B cell (primary cell): ENCODE measurements around the gene MED20. TPM values are rescaled to one million over a fixed set of nuclear protein-coding genes. Genes with fewer than 3 reads are reported as not detected.

Experiments used
- ATAC-seq: fragments of 200-7000 bp; cut with Tn5 transposase; one replicate; pipeline ENCODE4 v1.10.0; 2021; ENCODE audit warnings: low read depth, mild to moderate bottlenecking, moderate number of reproducible peaks, moderate library complexity
- CTCF ChIA-PET: fragments of 350-600 bp; sonication (Branson Sonifier 250); formaldehyde crosslinking; loops from one replicate; lab custom pipeline; 2021; ENCODE audit warnings: antibody characterized with exemption, inconsistent platforms; lab: Charles Lee
- POLR2A ChIA-PET: fragments of 350-600 bp; sonication (Branson Sonifier 250); formaldehyde crosslinking; loops from one replicate; lab custom pipeline; 2021; ENCODE audit warnings: antibody characterized with exemption; lab: Charles Lee
- DNase-seq: peaks from one replicate; pipeline ENCODE4 v3.0.0; 2013
- H2AFZ ChIP-seq: 2 replicates; pipeline ENCODE4 v1.6.1; 2012; ENCODE audit warnings: mild to moderate bottlenecking, low read depth, low read length; ENCODE audit not compliant: insufficient read depth, poor library complexity, severe bottlenecking
- H3K27ac ChIP-seq, 2 donors: 1 replicate in 1 of 2; 2 replicates in 1 of 2; pipeline ENCODE4 v1.5.1; 2012 to 2013; ENCODE audit warnings: low read length in 2 of 2, mild to moderate bottlenecking in 2 of 2, moderate library complexity in 1 of 2
- H3K27me3 ChIP-seq, 4 experiments: fragments of 200-600 bp in 1 of 4; sonication (generic) in 1 of 4; replicated peaks in 1 of 4; 1 replicate in 2 of 4; 2 replicates in 2 of 4; pipeline versions ENCODE4 v1.6.1 to v1.7.0; 2013 to 2016; ENCODE audit warnings: low read length in 3 of 4, mild to moderate bottlenecking in 2 of 4, mixed read lengths in 1 of 4, moderate library complexity in 1 of 4; ENCODE audit not compliant: insufficient read depth in 4 of 4, control insufficient read depth in 3 of 4; ENCODE audit errors: control extremely low read depth in 1 of 4
- H3K36me3 ChIP-seq, 2 experiments: replicated peaks in 1 of 2; 1 replicate in 1 of 2; 2 replicates in 1 of 2; pipeline versions ENCODE4 v1.6.1 to v1.7.1; 2013; ENCODE audit warnings: low read length in 1 of 2; ENCODE audit not compliant: insufficient read depth in 2 of 2, control insufficient read depth in 1 of 2; ENCODE audit errors: control extremely low read depth in 1 of 2, extremely low read depth in 1 of 2
- H3K4me1 ChIP-seq, 2 donors: fragments of 200-600 bp in 1 of 2; sonication (generic) in 1 of 2; 1 replicate in 1 of 2; 2 replicates in 1 of 2; pipeline versions ENCODE4 v1.5.1 to v1.6.1; 2013 to 2017; ENCODE audit warnings: low read length in 2 of 2; ENCODE audit not compliant: control insufficient read depth in 2 of 2, insufficient read depth in 2 of 2
- H3K4me2 ChIP-seq: replicated peaks from 2 replicates; pipeline ENCODE3; 2012; ENCODE audit warnings: mild to moderate bottlenecking, low read depth, low read length; ENCODE audit not compliant: poor library complexity, severe bottlenecking
- H3K4me3 ChIP-seq, 5 experiments: fragments of 200-600 bp in 1 of 5; sonication (generic) in 1 of 5; 1 replicate in 3 of 5; 2 replicates in 2 of 5; pipeline versions ENCODE4 v1.5.1 to v1.7.0; 2011 to 2016; ENCODE audit warnings: low read length in 4 of 5, mild to moderate bottlenecking in 4 of 5, low read depth in 2 of 5, control low read depth in 1 of 5, moderate library complexity in 1 of 5; ENCODE audit not compliant: insufficient read depth in 1 of 5; ENCODE audit errors: control extremely low read depth in 1 of 5, extremely low read depth in 1 of 5
- H3K79me2 ChIP-seq: fragments of 200-600 bp; sonication (generic); one replicate; pipeline ENCODE4 v1.6.0; 2016; ENCODE audit warnings: low read length; ENCODE audit not compliant: control insufficient read depth, insufficient read depth
- H3K9ac ChIP-seq: fragments of 200-600 bp; sonication (generic); 2 replicates; pipeline ENCODE4 v1.6.1; 2017; ENCODE audit warnings: mild to moderate bottlenecking, low read length, moderate library complexity
- H3K9me3 ChIP-seq, 3 donors: one replicate each; pipeline versions ENCODE4 v1.6.1 to v1.7.1; 2013; ENCODE audit warnings: low read length in 2 of 3; ENCODE audit not compliant: control insufficient read depth in 2 of 3, insufficient read depth in 1 of 3; ENCODE audit errors: control extremely low read depth in 1 of 3
- H4K20me1 ChIP-seq: 2 replicates; pipeline ENCODE4 v1.6.0; 2012; ENCODE audit warnings: mild to moderate bottlenecking, low read length; ENCODE audit not compliant: insufficient read depth, control insufficient read depth, poor library complexity, severe bottlenecking
- H3K27ac Mint-ChIP-seq: one replicate; pipeline ENCODE4 v1.8.0; 2021; ENCODE audit warnings: mixed read lengths
- H3K27me3 Mint-ChIP-seq: one replicate; pipeline ENCODE4 v1.8.0; 2021; ENCODE audit warnings: mixed read lengths
- H3K4me1 Mint-ChIP-seq: one replicate; pipeline ENCODE4 v1.8.0; 2021; ENCODE audit warnings: mixed read lengths
- H3K4me3 Mint-ChIP-seq: one replicate; pipeline ENCODE4 v1.8.0; 2021; ENCODE audit warnings: mixed read lengths
- H3K9me3 Mint-ChIP-seq: one replicate; pipeline ENCODE4 v1.8.0; 2022; ENCODE audit warnings: mixed read lengths; ENCODE audit not compliant: insufficient read depth
- CTCF ChIP-seq: fragments of 200-600 bp; IDR thresholded peaks from one replicate; pipeline ENCODE4 v1.8.0; 2022; ENCODE audit warnings: antibody characterized with exemption, mild to moderate bottlenecking
- EZH2 ChIP-seq: IDR thresholded peaks from 2 replicates; pipeline ENCODE4 v1.6.1; 2012; ENCODE audit warnings: borderline replicate concordance, low read depth, mild to moderate bottlenecking, moderate library complexity, low read length; ENCODE audit not compliant: insufficient read depth, poor library complexity, severe bottlenecking
- WGBS: methylation state at CpG from one replicate; pipeline ENCODE4 v1.1.5; 2013; ENCODE audit warnings: missing lambda C conversion rate; ENCODE audit not compliant: insufficient coverage; 5-methylcytosine and 5-hydroxymethylcytosine counted together
- intact Hi-C: fragments of 100-400 bp; cut with micrococcal nuclease; formaldehyde crosslinking; loops from one replicate; pipeline ENCODE4 v1.10.0; 2022
- polyA plus RNA-seq: library from polyadenylated mRNA; depleted of rRNA; stranded (reverse); fragments of >200 nt; gene quantifications from 2 replicates; pipeline ENCODE4 v1.2.3, GENCODE V29; 2012
- total RNA-seq, 2 donors: library from RNA; stranded (reverse); fragments of 120-200 nt in 1 of 2; gene quantifications; 1 replicate in 1 of 2; 2 replicates in 1 of 2; pipeline versions ENCODE4 v1.2.3 to v1.2.4, GENCODE V29; 2013 to 2022

MED20 gene
- total and polyA plus RNA-seq, 2 donors (not counting 1 experiment from before 2014, with no cell fraction given) = 4.6 to 18.2 TPM

- ChIA-PET POLR2A (interaction anchor here (0.6 to 0.7 kb wide), 2 partner anchors 17 to 92 kb away, joined by 4 to 9 read pairs; no protein-coding TSS in a partner anchor), CTCF (interaction anchor here (0.7 kb wide), 1 partner anchor 1087 kb away, joined by 3 read pairs; no protein-coding TSS in a partner anchor)
- H3K27ac Mint-ChIP-seq = peak overlapping the region; percentile 50
- Histone ChIP-seq H4K20me1 (peaks cover 93% of the 10 kb centered on the region), H3K27ac (no peak overlapping the region), H3K79me2 (peaks cover 82% of the 10 kb centered on the region), H3K4me3 (no peak overlapping the region), H3K4me2 (no peak overlapping the region), H3K4me1 (no peaks in the 10 kb centered on the region), H3K36me3 (peaks cover 3 to 17% of the 10 kb centered on the region in 2 experiments), H3K27me3 (no peaks in the 10 kb centered on the region), H3K9ac (no peak overlapping the region), H3K9me3 (no peaks in the 10 kb centered on the region), H2AFZ (no peak overlapping the region)
- ATAC-seq = no peak
- no peaks in the 10 kb centered on the region for H3K9me3 Mint-ChIP-seq
- intact Hi-C loops = no loop called here
- no peaks in the 10 kb centered on the region for H3K27me3 Mint-ChIP-seq
- H3K4me1 Mint-ChIP-seq = peaks cover 8% of the 10 kb centered on the region
- no peak overlapping the region for H3K4me3 Mint-ChIP-seq
- TF ChIP-seq CTCF (no peak), EZH2 (no peak)
- DNase-seq = no peak
- WGBS = 91% methylated on average over 10 of the region's 10 CpGs
Observed at GRCh38 chr6:41947581-41948220, 26.8 kb upstream of the MED20 start.

GRCh38 chr6:41943456-41943855 is 22.5 kb upstream of the MED20 start:
- H3K36me3 ChIP-seq = peaks cover 0 to 2% of the 10 kb centered on the region in 2 experiments
- no peak overlapping the region for H3K4me3 ChIP-seq
- peaks cover 79% of the 10 kb centered on the region for H3K79me2 ChIP-seq
- intact Hi-C loops = loop anchor here (5.0 kb wide), 1 partner anchor 34 kb away; no protein-coding TSS in a partner anchor
- H3K4me1 ChIP-seq = peaks cover 34 to 38% of the 10 kb centered on the region in 2 donors
- Mint-ChIP-seq H3K4me3 (no peak overlapping the region), H3K27ac (no peak overlapping the region), H3K27me3 (no peaks in the 10 kb centered on the region), H3K9me3 (no peaks in the 10 kb centered on the region), H3K4me1 (peaks cover 37% of the 10 kb centered on the region)
- no peak overlapping the region for H3K9ac ChIP-seq
- CTCF ChIA-PET = interaction anchor here (0.6 to 12.5 kb wide), 5 partner anchors 8 to 157 kb away, joined by 3 to 263 read pairs (median 3); partner anchors contain the start of genes BYSL, MED20 and TAF8
- no peak for TF ChIP-seq CTCF
- TF ChIP-seq EZH2 = no peak
- no peaks in the 10 kb centered on the region for H3K9me3 ChIP-seq
- POLR2A ChIA-PET = interaction anchor here (0.7 to 0.8 kb wide), 2 partner anchors 18 to 46 kb away, joined by 3 to 8 read pairs; no protein-coding TSS in a partner anchor
- no peak overlapping the region for H3K27ac ChIP-seq
- DNase-seq (no peak), ATAC-seq (no peak)
- no peak overlapping the region for H3K4me2 ChIP-seq
- no peak overlapping the region for H2AFZ ChIP-seq
- no peaks in the 10 kb centered on the region for H3K27me3 ChIP-seq
- peaks cover 97% of the 10 kb centered on the region for H4K20me1 ChIP-seq
